ENCODE data around the gene PTHLH.

Gene PTHLH

GRCh38 chr12:27972721-27973120 is at the start of gene PTHLH:
Gene PTHLH, minus strand, starts transcription at chr12:27972733. Its CDS starts 3,239 bp downstream, at chr12:27969494.
- DNase-seq: no peak

GRCh38 chr12:28021704-28022103 is 49.2 kb upstream of the PTHLH start:
- no peak for DNase-seq

- no peak for DNase-seq
Measured at GRCh38 chr12:28017873-28018255, 45.3 kb upstream of the PTHLH start.

- no peak for DNase-seq
Measured at GRCh38 chr12:28017126-28017872, 44.8 kb upstream of the PTHLH start.

- no peak for DNase-seq
Measured at GRCh38 chr12:28015165-28015564, 42.6 kb upstream of the PTHLH start.

GRCh38 chr12:28014196-28014595 is 41.7 kb upstream of the PTHLH start:
- no peak for DNase-seq

- DNase-seq: no peak
Measured at GRCh38 chr12:28012333-28012918, 39.9 kb upstream of the PTHLH start.

- DNase-seq: no peak
Measured at GRCh38 chr12:28010036-28010435, 37.5 kb upstream of the PTHLH start.

GRCh38 chr12:27999970-28000369 is 27.4 kb upstream of the PTHLH start:
- DNase-seq: no peak

- DNase-seq: no peak
Measured at GRCh38 chr12:27999521-27999920, 27.0 kb upstream of the PTHLH start.

GRCh38 chr12:27998658-27999057 is 26.1 kb upstream of the PTHLH start:
- no peak for DNase-seq

- no peak for DNase-seq
Measured at GRCh38 chr12:27998170-27998569, 25.6 kb upstream of the PTHLH start.

GRCh38 chr12:27996761-27997160 is 24.2 kb upstream of the PTHLH start:
- DNase-seq: no peak

GRCh38 chr12:27995406-27995805 is 22.9 kb upstream of the PTHLH start:
- no peak for DNase-seq

- no peak for DNase-seq
Measured at GRCh38 chr12:27988594-27989233, 16.2 kb upstream of the PTHLH start.

GRCh38 chr12:27987331-27987730 is 14.8 kb upstream of the PTHLH start:
- DNase-seq: no peak

GRCh38 chr12:27984275-27984674 is 11.7 kb upstream of the PTHLH start:
- no peak for DNase-seq

GRCh38 chr12:27982951-27983350 is 10.4 kb upstream of the PTHLH start:
- DNase-seq: no peak

- DNase-seq: no peak
Measured at GRCh38 chr12:27982385-27982784, 9.9 kb upstream of the PTHLH start.

GRCh38 chr12:27981874-27982273 is 9.3 kb upstream of the PTHLH start:
- no peak for DNase-seq

- no peak for DNase-seq
Measured at GRCh38 chr12:27979145-27979544, 6.6 kb upstream of the PTHLH start.

- DNase-seq: no peak
Measured at GRCh38 chr12:27975222-27976136, 2.9 kb upstream of the PTHLH start.

- no peak for DNase-seq
Measured at GRCh38 chr12:27974735-27975221, 2.2 kb upstream of the PTHLH start.

All from CD4-positive, alpha-beta T cell treated with Interleukin-17A for 1 hour (primary cell).